ENCODE measurements around the gene FAM50A. TPM values are rescaled to one million over a fixed set of nuclear protein-coding genes. Genes with fewer than 3 reads are reported as not detected.
A peak's percentile ranks its signal among the peaks of the same experiment; 100 is the strongest.

The FAM50A gene
- total RNA-seq, 1 donor from 2014 or later = 80.0 TPM

DNA sequence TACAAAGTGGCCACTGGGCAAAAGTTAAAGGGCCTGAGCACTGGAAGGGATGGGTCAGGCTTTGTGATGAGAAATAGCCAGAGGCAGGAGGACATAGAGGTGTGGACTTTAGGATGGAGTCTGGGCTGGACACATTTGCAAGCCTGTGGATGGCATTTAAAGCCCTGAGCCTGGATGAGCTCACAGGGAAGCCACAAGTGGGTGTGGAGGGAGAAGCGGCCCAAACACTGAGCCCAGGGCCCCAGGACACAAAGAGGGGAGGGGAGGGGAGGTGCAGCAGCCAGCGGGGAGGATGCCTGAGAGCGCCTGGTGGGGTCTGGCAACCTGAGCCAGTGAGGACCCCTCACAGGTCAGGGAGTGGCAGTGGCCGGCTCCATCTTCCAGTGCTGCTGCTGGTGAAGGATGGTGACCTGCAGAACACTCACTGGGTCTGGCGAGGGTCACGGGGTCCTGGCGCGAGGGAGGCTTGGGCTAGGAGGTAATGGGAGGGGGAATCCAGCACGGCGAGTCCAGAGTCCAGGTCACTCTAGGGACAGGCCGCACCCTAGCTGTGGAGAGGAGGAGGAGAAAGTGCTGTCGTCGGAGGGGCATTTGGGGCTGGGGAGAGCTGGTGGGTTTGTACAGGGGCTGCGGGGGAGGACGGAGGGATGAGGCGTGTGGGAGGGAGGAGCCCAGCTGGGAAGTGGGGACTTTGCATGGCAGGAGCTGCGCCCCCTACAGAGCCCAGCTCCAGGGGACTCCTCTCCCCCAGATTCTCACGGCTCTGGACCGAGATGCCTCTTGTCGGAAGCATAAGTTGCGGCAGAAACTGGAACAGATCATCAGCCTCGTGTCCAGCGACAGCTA lies 28.1 kb downstream of the FAM50A start:
- TF ChIP-seq, protein P1, sequence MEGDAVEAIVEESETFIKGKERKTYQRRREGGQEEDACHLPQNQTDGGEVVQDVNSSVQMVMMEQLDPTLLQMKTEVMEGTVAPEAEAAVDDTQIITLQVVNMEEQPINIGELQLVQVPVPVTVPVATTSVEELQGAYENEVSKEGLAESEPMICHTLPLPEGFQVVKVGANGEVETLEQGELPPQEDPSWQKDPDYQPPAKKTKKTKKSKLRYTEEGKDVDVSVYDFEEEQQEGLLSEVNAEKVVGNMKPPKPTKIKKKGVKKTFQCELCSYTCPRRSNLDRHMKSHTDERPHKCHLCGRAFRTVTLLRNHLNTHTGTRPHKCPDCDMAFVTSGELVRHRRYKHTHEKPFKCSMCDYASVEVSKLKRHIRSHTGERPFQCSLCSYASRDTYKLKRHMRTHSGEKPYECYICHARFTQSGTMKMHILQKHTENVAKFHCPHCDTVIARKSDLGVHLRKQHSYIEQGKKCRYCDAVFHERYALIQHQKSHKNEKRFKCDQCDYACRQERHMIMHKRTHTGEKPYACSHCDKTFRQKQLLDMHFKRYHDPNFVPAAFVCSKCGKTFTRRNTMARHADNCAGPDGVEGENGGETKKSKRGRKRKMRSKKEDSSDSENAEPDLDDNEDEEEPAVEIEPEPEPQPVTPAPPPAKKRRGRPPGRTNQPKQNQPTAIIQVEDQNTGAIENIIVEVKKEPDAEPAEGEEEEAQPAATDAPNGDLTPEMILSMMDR (IDR thresholded peaks at IDR 0.05; ENCODE audit: insufficient read depth, low read length, poor library complexity, severe bottlenecking) = no peak
- H3K36me3 ChIP-seq (ENCODE audit: control insufficient read depth, insufficient read depth, low read length) = no peaks in the 10 kb centered on the region
- H3K4me3 ChIP-seq (ENCODE audit: low read depth, low read length) = no peak overlapping the region
- H3K27me3 ChIP-seq (ENCODE audit: control insufficient read depth, insufficient read depth, low read length) = no peaks in the 10 kb centered on the region
- DNase-seq (ENCODE audit: low read depth) = no peak

DNA sequence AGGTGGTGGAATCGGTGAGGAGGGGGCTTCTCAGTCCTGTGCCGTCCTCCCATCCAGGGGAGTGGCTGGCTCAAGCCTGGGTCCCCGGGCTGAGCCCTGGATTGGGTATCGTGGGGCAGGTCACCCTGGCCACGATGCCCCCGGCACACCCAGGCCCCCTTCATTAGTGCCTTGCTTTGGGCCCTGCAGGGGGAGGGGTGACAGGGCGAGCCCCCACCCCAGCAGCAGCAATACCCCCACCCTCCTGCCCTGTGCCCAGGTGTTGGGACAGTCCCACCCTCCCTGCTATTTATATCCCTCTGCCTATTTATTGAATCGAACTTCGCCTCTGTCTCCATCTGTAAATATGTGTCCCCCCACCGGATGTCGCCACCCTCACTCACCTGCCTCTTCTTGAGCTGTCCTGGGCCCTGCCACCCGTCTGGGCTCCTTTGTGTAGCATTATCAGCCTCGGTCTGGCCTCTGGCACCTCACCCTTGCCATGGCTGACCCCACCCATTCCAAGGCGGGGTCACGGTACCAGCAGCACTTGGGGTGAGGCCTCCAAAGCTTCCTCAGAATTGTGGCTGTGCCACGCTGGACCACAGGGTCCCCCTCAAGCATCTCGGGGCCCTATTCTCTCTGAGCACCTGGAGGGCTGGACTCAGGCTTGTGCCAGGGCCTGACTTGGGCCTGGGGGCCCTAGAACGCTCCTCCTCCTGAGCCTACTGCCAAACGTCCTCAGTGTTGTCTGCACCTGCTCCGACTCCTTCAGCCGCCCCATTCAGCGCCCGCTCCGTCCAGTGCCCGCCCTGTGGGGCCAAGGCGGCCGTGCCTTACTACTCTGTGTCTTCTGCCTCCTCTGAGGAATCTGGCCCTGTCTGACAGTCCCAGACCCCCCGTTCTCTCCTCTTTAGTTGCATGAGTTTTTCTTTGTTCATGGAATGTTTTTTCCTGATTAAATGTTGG lies 29.0 kb downstream of the FAM50A start:
- Histone ChIP-seq H3K36me3 (ENCODE audit: control insufficient read depth, insufficient read depth, low read length) (no peaks in the 10 kb centered on the region), H3K27me3 (ENCODE audit: control insufficient read depth, insufficient read depth, low read length) (no peaks in the 10 kb centered on the region), H3K4me3 (ENCODE audit: low read depth, low read length) (no peak overlapping the region)
- TF ChIP-seq, protein P1 (IDR thresholded peaks at IDR 0.05; ENCODE audit: insufficient read depth, low read length, poor library complexity, severe bottlenecking) = no peak
- no peak for DNase-seq (ENCODE audit: low read depth)

DNA sequence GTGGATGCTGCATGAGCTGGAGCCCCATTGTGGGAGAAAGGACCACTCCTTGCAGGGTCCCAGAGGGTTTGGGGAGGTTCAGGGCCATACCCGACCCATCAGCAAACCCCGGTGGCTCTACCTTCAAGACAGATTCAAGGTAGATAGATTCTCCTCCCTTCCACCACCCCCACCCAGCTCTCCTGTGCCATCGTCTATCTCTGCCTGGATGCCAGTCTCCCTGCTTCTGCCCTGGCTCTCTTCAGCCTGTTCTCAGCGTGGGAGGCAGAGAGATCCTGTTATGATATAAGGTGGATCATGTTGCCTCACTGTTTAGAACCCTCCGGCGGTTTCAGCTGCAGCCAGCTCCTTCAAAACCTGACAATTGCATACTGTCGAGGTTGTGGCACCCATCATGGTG lies 29.7 kb downstream of the FAM50A start:
- no peak for DNase-seq (ENCODE audit: low read depth)
- TF ChIP-seq, protein P1 (IDR thresholded peaks at IDR 0.05; ENCODE audit: insufficient read depth, low read length, poor library complexity, severe bottlenecking) = no peak
- Histone ChIP-seq H3K36me3 (ENCODE audit: control insufficient read depth, insufficient read depth, low read length) (no peaks in the 10 kb centered on the region), H3K27me3 (ENCODE audit: control insufficient read depth, insufficient read depth, low read length) (no peaks in the 10 kb centered on the region), H3K4me3 (ENCODE audit: low read depth, low read length) (no peak overlapping the region)

DNA sequence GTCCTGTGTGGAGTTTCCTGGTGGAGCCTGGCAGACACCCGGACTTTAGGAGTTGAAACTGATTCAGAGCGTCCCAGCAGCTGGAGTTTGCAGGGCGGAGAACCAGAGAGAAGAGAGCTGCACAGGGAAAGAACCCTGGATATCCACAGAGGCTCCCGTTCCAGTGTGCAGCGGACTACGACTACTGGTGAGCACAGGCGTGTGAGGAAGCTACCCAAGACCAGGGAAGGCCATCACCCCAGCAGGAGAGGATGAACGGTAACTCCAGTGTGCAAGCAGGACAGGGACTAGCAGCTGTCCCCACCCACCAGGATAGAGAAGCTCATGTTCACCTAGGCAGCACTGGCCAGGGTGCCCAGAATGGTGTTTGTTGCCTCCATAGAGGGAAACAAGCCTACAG lies 32.9 kb downstream of the FAM50A start:
- DNase-seq (ENCODE audit: low read depth) = no peak
- Histone ChIP-seq H3K36me3 (ENCODE audit: control insufficient read depth, insufficient read depth, low read length) (no peaks in the 10 kb centered on the region), H3K4me3 (ENCODE audit: low read depth, low read length) (no peak overlapping the region), H3K27me3 (ENCODE audit: control insufficient read depth, insufficient read depth, low read length) (no peaks in the 10 kb centered on the region)
- TF ChIP-seq, protein P1 (IDR thresholded peaks at IDR 0.05; ENCODE audit: insufficient read depth, low read length, poor library complexity, severe bottlenecking) = no peak

DNA sequence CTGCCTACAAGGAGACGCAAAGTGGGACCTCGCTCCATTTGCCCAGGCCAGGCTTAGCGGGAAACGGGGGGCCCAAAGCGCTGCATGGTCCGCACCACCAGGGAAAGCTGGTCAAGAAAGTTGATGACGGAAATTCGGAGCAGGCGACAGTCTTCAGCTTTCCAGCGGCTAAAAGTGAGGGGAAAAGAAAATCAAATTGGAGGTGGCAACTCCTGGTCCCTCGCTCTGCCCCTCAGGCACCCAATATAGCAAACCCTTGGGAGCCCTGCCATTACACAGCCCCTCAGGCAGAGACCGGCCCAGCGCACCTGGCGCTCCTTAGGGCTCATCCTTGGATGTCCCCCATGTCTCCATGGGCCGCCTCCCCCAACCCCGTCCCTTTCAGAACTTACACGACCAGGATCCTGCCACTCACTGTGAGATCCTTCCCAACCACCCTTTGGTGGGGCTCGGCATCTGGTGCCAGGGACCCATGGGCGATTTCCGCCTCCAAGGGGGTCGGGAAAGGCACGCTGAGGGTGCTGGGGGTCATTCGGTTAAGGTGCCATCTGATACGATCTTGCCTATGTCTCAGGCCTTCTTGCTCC lies 34.0 kb downstream of the FAM50A start:
- no peaks in the 10 kb centered on the region for H3K27me3 ChIP-seq (ENCODE audit: control insufficient read depth, insufficient read depth, low read length)
- DNase-seq (ENCODE audit: low read depth) = no peak
- no peaks in the 10 kb centered on the region for H3K36me3 ChIP-seq (ENCODE audit: control insufficient read depth, insufficient read depth, low read length)
- TF ChIP-seq, protein P1 (IDR thresholded peaks at IDR 0.05; ENCODE audit: insufficient read depth, low read length, poor library complexity, severe bottlenecking) = no peak
- peak overlapping the region; percentile 48 for H3K4me3 ChIP-seq (ENCODE audit: low read depth, low read length)

Data from kidney epithelial cell (primary cell).